GM21423 (cell line): ENCODE data around the gene ZYX.
"Not testable (repeated sequence)": the region's sequence is repeated elsewhere in the genome, so short reads cannot be mapped to it uniquely, and the experiment has no call there.

Experiments used
- ATAC-seq: cut with Tn5 transposase; IDR thresholded peaks from one replicate; pipeline ENCODE4 v1.9.1; 2021; ENCODE audit warnings: mild to moderate bottlenecking, moderate library complexity; ENCODE audit not compliant: unreplicated experiment

Gene ZYX

GRCh38 chr7:143416565-143417149, 35.5 kb downstream of the ZYX start:
- no peak for ATAC-seq

- ATAC-seq: no peak
These were observed 36.7 kb downstream of the ZYX start for GRCh38 chr7:143417734-143418383.

GRCh38 chr7:143418681-143419458, 37.7 kb downstream of the ZYX start:
- ATAC-seq: no peak

- ATAC-seq: no peak
These were observed 38.7 kb downstream of the ZYX start for GRCh38 chr7:143419880-143420279.

DNA sequence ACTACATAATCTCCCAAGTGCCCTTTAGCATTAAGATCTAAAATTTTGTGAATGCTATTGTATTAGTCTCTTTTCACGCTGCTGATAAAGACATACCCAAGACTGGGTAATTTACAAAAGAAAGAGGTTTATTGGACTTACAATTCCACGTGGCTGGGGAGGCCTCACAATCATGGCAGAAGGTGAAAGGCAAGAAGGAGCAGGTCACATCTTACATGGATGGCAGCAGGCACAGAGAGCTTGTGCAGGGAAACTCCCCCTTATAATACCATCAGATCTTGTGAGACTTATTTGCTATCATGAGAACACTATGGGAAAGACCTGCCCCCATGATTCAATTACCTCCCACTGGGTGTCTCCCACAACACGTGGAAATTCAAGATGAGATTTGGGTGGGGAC, 39.5 kb downstream of the ZYX start:
- ATAC-seq: not testable (repeated sequence)

DNA sequence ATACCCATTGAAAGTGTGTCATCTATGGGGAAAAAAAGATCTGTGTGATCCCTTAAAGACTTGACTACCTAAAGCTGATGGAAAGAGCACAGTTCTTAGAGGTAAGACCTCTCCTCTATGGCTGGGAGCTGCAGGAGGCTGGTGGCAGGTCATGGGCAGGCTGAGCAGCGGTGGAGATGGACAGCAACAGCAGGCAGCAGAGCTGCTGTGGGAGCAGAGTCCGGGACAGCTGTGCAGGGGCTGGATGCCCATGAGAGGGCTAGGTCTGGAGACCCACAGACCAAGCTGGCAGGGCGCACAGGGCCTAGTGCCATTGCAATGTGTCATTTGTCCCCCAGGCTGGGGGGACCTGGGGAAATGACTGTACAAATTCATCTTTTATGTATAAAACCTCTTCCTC, 40.9 kb downstream of the ZYX start:
- ATAC-seq: no peak

GRCh38 chr7:143424476-143424875, 43.3 kb downstream of the ZYX start:
- not testable (repeated sequence) for ATAC-seq

DNA sequence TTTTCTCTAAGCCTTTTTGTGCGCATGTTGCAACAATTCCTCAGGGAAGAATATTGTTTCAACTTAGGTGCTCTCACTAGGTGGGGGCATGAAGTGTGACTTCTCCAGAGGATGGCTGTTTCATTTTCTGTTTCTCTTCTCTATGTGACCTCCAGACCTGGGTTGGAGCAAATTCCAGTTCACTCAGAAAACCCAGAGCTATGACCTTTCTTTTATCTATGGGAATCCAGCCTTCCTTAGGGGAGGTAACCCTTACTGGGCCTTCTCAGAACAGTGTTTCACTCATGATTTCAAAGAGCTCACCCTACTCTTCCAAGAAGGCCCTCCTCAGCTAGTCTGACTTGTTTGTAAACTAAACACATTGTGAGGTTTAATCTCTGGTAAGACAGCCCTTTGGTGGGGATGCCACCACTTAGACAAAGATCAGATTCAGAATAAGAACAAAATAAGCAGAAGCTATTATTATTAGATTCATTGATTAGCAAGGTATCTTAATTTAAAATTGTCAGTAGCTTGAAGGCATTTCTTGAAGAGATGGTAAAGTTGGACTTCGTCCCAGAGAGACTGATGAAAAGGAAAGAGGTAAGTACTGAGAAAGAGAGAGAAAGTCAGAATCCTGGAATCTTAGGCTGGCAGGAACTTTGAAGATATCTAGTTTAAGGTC, 45.5 kb downstream of the ZYX start:
- ATAC-seq: no peak

DNA sequence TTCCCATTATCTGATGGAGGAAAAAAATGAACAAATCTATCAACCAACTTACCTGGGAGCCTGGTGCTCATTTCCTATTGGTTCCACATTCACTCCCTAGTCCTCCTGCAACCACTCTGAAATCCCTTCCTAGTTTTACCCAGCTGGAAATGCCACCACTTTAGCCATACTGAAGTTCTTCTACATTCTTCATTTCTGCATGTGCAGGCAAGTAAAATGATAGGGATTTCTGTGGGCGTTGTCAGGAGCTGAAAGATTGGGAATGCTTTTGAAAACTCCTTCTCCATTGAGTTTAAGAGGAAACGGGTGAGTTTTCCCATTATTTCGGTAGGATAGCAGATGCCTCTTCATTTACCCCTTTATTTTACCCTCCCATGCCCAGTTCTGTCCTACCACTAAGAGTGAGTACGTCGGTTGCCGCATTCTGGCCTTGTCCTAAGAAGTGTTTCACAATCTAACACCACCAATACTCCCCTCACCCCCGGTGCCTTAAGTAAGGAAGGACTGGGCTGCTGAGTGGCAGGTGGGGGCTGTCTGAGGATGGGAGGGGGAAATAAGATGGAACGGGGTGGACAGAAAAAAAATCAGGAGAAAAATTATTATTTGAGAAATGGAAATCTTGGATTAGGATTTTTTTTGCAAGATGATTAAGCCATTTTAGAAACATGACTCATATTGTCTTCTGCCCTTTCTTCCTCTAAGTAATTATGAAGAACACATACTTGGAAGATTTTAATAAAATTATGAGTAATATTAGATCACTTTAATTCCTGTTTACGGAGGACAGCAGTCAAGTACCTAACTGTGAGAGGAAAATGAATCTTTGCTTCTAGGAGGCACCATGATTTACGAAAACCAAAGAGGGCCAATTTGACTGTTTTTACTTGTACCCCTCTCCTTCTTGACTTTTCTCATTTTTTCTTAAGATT, 48.9 kb downstream of the ZYX start:
- no peak for ATAC-seq

DNA sequence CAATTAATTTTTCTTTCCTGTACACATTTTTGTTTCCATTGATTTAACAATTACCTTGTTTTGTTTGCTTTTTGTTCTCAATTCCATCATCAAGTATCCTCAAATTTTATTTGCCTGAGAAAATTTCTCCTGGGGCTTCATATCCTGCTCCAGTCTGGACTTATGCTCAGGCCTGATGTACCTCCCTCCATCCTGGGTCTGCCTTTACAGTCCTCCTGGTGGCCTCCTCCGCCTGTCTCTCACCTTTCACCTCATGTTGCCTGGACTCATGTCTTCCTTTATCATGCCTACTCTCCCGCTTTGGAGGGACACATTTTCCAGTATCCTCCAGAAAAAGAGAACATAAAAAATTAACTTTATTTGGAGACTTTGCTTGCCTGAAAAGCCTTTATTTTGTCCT, 50.0 kb downstream of the ZYX start:
- ATAC-seq: no peak

- ATAC-seq: no peak
These were observed 52.6 kb downstream of the ZYX start for GRCh38 chr7:143433759-143434158.

DNA sequence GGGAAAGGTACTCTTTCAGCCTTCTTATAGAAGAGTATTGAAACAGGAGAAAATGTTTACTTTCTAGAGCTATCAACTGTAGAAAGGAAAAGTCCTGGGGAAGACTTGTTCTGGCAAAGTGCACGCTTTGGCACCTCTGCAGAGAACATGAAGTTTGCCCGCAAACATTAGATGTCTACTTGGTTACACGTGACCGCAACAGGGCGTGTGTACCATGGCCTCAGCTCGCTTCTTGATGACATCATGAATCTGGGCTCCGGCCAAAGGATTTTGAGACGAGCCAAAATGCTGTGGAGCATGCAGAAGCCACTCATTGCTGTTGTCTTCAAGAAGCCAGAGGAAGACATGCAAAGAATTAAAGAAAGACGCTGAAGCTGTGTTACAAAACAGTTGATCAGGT, 53.5 kb downstream of the ZYX start:
- no peak for ATAC-seq

DNA sequence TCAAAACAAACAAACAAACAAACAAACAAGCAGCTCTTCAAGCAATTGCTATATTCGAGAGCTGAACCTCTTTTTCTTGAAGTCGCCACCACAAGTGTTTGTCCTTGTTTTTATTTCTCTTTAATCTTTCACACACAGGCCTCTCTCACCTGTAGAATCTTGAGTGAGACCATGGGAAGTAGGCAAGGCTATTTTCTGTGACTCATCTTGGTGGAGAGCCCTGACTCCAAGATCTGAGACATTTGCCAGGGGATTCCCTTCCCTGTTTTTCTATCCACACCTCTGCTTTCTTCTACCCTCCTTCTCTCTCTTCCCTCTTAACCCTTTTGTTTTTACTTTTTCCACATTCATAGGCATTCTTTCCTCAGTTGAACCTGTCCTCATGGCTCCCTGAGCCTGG, 54.1 kb downstream of the ZYX start:
- no peak for ATAC-seq

DNA sequence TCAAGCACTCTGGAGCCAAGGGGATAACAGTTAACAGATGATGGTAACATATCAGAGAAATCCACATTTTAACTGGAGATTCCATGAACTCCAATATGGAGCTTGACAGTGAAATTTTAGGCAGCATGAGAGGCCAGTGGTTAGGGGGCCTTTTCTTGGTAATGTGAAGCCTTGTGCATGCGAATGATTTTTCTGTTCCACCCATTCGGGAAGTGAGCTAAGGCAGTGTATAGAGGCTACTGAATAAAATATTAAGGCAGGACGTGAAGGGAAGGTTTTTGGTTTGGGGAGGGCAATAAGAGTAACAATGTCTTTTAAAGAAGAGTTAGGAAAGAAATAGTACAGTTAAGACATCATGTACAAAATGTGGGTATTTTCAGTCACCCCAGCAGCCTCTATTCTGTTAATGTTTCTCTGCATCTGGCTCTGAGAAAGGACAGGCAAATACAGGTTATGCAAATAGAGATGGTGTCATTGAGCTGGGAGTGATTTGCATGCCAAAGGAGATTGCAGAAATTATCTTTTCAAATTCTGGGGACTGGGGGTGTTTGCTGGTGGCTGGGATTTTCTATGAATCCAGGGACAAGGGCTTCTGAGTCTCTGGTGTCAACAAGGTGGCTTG, 55.3 kb downstream of the ZYX start:
- ATAC-seq: peak; percentile 84

- peak; percentile 62 for ATAC-seq
These were observed 56.4 kb downstream of the ZYX start for GRCh38 chr7:143437578-143437977.

DNA sequence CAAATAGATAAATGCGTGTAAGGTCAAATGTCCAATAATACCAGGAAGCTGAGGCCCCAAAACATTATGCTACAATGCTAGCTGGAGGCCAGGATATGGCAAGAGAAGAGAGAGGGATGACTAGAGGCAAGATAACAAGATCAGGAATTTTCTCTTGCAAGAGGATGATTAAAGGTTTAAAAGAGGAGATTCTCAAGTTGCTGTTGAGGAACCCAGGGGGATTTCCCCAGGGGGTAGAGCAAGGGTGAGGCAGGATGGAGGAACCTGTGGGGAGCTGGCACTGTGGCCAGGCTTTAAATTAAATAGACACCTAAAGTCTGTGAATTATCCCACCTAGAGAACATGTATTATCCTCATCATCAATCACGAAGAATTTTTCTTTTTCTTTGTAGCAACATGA, 58.7 kb downstream of the ZYX start:
- no peak for ATAC-seq
